ENCODE results near the gene RBFOX2.
"Not testable (repeated sequence)": the region's sequence is repeated elsewhere in the genome, so short reads cannot be mapped to it uniquely, and the experiment has no call there.

RBFOX2 gene, protein sequence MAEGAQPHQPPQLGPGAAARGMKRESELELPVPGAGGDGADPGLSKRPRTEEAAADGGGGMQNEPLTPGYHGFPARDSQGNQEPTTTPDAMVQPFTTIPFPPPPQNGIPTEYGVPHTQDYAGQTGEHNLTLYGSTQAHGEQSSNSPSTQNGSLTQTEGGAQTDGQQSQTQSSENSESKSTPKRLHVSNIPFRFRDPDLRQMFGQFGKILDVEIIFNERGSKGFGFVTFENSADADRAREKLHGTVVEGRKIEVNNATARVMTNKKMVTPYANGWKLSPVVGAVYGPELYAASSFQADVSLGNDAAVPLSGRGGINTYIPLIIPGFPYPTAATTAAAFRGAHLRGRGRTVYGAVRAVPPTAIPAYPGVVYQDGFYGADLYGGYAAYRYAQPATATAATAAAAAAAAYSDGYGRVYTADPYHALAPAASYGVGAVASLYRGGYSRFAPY

GRCh38 chr22:36028646-36029405 is at the start of gene RBFOX2:
Gene RBFOX2 (minus strand): TSS chr22:36028824. CDS start chr22:36028425, 399 bp downstream.
- Histone ChIP-seq H3K9ac (ENCODE audit: low read depth, low read length) (peak within 1 kb of the TSS; percentile 88), H3K4me3 (ENCODE audit: low read depth, low read length) (peak within 1 kb of the TSS; percentile 95), H3K27me3 (ENCODE audit: control insufficient read depth, insufficient read depth, low read length) (no peaks in the 10 kb centered on the region), H3K4me1 (ENCODE audit: control insufficient read depth, insufficient read depth, low read length) (peaks cover 12% of the 10 kb centered on the region), H3K36me3 (ENCODE audit: control insufficient read depth, insufficient read depth, low read length) (no peaks in the 10 kb centered on the region), H3K9me3 (ENCODE audit: control insufficient read depth, insufficient read depth, low read length) (no peaks in the 10 kb centered on the region)

- H3K9me3 ChIP-seq (ENCODE audit: control insufficient read depth, insufficient read depth, low read length) = no peaks in the 10 kb centered on the region
- H3K27me3 ChIP-seq (ENCODE audit: control insufficient read depth, insufficient read depth, low read length) = no peaks in the 10 kb centered on the region
- no peaks in the 10 kb centered on the region for H3K36me3 ChIP-seq (ENCODE audit: control insufficient read depth, insufficient read depth, low read length)
- no peak overlapping the region for H3K9ac ChIP-seq (ENCODE audit: low read depth, low read length)
- no peaks in the 10 kb centered on the region for H3K4me1 ChIP-seq (ENCODE audit: control insufficient read depth, insufficient read depth, low read length)
- no peak overlapping the region for H3K4me3 ChIP-seq (ENCODE audit: low read depth, low read length)
These were observed 48.6 kb upstream of the RBFOX2 start for GRCh38 chr22:36077271-36077670.

DNA sequence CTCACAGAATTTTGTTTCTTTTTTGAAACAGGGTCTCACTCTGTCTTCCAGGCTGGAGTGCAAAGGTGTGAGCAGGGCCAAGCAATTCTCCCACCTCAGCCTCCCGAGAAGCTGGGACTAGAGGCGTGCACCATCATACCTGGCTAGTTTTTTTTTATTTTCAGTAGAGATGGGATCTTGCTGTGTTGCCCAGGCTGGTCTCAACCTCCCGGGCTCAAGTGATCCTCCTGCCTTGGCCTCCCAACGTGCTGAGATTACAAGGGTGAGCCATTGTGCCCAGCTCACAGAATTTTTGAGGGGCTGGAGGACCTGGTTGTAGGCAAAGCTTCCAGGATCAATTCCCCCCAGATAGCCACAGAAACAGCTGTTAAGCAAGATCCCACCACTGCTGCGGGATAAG is 47.1 kb upstream of the RBFOX2 start:
- Histone ChIP-seq H3K9ac (ENCODE audit: low read depth, low read length) (no peak overlapping the region), H3K36me3 (ENCODE audit: control insufficient read depth, insufficient read depth, low read length) (no peaks in the 10 kb centered on the region), H3K4me1 (ENCODE audit: control insufficient read depth, insufficient read depth, low read length) (no peaks in the 10 kb centered on the region), H3K4me3 (ENCODE audit: low read depth, low read length) (no peak overlapping the region), H3K9me3 (ENCODE audit: control insufficient read depth, insufficient read depth, low read length) (no peaks in the 10 kb centered on the region), H3K27me3 (ENCODE audit: control insufficient read depth, insufficient read depth, low read length) (no peaks in the 10 kb centered on the region)

DNA sequence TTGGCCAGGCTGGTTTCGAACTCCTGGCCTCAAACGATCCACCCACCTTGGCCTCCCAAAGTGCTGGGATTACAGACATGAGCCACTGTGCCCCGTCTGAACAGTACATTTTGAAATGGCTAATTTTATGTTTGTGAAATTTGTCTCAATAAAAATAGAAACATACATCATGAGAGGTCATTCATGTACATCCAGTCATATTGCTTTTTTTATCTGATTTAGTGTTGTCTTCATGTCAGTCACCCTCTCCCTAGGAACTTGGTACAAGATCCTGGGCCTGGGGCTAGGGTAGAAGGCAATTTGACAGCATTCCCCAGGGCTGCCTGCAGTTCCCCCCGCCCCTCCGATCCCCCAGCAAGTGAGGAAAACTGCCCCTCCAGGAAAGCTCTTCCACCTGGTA is 46.6 kb upstream of the RBFOX2 start:
- Histone ChIP-seq H3K9ac (ENCODE audit: low read depth, low read length) (no peak overlapping the region), H3K36me3 (ENCODE audit: control insufficient read depth, insufficient read depth, low read length) (no peaks in the 10 kb centered on the region), H3K9me3 (ENCODE audit: control insufficient read depth, insufficient read depth, low read length) (no peaks in the 10 kb centered on the region), H3K4me1 (ENCODE audit: control insufficient read depth, insufficient read depth, low read length) (no peaks in the 10 kb centered on the region), H3K27me3 (ENCODE audit: control insufficient read depth, insufficient read depth, low read length) (no peaks in the 10 kb centered on the region), H3K4me3 (ENCODE audit: low read depth, low read length) (no peak overlapping the region)

- no peaks in the 10 kb centered on the region for H3K4me1 ChIP-seq (ENCODE audit: control insufficient read depth, insufficient read depth, low read length)
- H3K27me3 ChIP-seq (ENCODE audit: control insufficient read depth, insufficient read depth, low read length) = no peaks in the 10 kb centered on the region
- H3K36me3 ChIP-seq (ENCODE audit: control insufficient read depth, insufficient read depth, low read length) = no peaks in the 10 kb centered on the region
- no peak overlapping the region for H3K4me3 ChIP-seq (ENCODE audit: low read depth, low read length)
- no peak overlapping the region for H3K9ac ChIP-seq (ENCODE audit: low read depth, low read length)
- H3K9me3 ChIP-seq (ENCODE audit: control insufficient read depth, insufficient read depth, low read length) = no peaks in the 10 kb centered on the region
These were observed 44.9 kb upstream of the RBFOX2 start for GRCh38 chr22:36073476-36073875.

DNA sequence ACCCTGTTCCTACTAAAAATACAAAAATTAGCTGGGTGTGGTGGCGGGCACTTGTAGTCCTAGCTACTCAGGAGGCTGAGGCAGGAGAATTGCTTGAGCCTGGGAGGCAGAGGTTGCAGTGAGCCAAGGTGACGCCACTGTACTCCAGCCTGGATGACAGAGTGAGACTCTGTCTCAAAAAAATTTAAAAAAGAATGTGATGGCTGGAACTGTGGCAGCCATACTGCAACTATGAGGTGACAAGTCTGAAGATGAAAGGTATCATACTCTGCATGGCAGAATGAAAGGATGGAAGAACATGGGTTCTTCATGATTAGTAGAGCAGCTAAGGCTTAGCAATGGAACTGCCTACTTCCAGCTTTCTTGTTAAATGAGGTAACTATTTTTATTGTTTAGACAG is 42.0 kb upstream of the RBFOX2 start:
- H3K36me3 ChIP-seq (ENCODE audit: control insufficient read depth, insufficient read depth, low read length); H3K9ac ChIP-seq (ENCODE audit: low read depth, low read length); H3K9me3 ChIP-seq (ENCODE audit: control insufficient read depth, insufficient read depth, low read length): not testable (repeated sequence)

GRCh38 chr22:36069368-36069767 is 40.7 kb upstream of the RBFOX2 start:
- no peak overlapping the region for H3K9ac ChIP-seq (ENCODE audit: low read depth, low read length)
- no peaks in the 10 kb centered on the region for H3K4me1 ChIP-seq (ENCODE audit: control insufficient read depth, insufficient read depth, low read length)
- H3K27me3 ChIP-seq (ENCODE audit: control insufficient read depth, insufficient read depth, low read length) = peaks cover 2% of the 10 kb centered on the region
- no peaks in the 10 kb centered on the region for H3K9me3 ChIP-seq (ENCODE audit: control insufficient read depth, insufficient read depth, low read length)
- H3K36me3 ChIP-seq (ENCODE audit: control insufficient read depth, insufficient read depth, low read length) = no peaks in the 10 kb centered on the region
- H3K4me3 ChIP-seq (ENCODE audit: low read depth, low read length) = no peak overlapping the region

More for the DNA sequence above, 42.0 kb upstream of the RBFOX2 start:
- not testable (repeated sequence) for H3K4me3 ChIP-seq (ENCODE audit: low read depth, low read length); H3K4me1 ChIP-seq (ENCODE audit: control insufficient read depth, insufficient read depth, low read length); H3K27me3 ChIP-seq (ENCODE audit: control insufficient read depth, insufficient read depth, low read length)

- H3K4me1 ChIP-seq (ENCODE audit: control insufficient read depth, insufficient read depth, low read length) = no peaks in the 10 kb centered on the region
- H3K36me3 ChIP-seq (ENCODE audit: control insufficient read depth, insufficient read depth, low read length) = no peaks in the 10 kb centered on the region
- H3K9ac ChIP-seq (ENCODE audit: low read depth, low read length) = no peak overlapping the region
- H3K9me3 ChIP-seq (ENCODE audit: control insufficient read depth, insufficient read depth, low read length) = no peaks in the 10 kb centered on the region
- H3K4me3 ChIP-seq (ENCODE audit: low read depth, low read length) = no peak overlapping the region
- H3K27me3 ChIP-seq (ENCODE audit: control insufficient read depth, insufficient read depth, low read length) = peaks cover 2% of the 10 kb centered on the region
These were observed 40.2 kb upstream of the RBFOX2 start for GRCh38 chr22:36068776-36069344.

- H3K4me3 ChIP-seq (ENCODE audit: low read depth, low read length) = no peak overlapping the region
- peaks cover 2% of the 10 kb centered on the region for H3K27me3 ChIP-seq (ENCODE audit: control insufficient read depth, insufficient read depth, low read length)
- no peaks in the 10 kb centered on the region for H3K36me3 ChIP-seq (ENCODE audit: control insufficient read depth, insufficient read depth, low read length)
- H3K9me3 ChIP-seq (ENCODE audit: control insufficient read depth, insufficient read depth, low read length) = no peaks in the 10 kb centered on the region
- H3K9ac ChIP-seq (ENCODE audit: low read depth, low read length) = no peak overlapping the region
- no peaks in the 10 kb centered on the region for H3K4me1 ChIP-seq (ENCODE audit: control insufficient read depth, insufficient read depth, low read length)
These were observed 38.6 kb upstream of the RBFOX2 start for GRCh38 chr22:36067235-36067558.

DNA sequence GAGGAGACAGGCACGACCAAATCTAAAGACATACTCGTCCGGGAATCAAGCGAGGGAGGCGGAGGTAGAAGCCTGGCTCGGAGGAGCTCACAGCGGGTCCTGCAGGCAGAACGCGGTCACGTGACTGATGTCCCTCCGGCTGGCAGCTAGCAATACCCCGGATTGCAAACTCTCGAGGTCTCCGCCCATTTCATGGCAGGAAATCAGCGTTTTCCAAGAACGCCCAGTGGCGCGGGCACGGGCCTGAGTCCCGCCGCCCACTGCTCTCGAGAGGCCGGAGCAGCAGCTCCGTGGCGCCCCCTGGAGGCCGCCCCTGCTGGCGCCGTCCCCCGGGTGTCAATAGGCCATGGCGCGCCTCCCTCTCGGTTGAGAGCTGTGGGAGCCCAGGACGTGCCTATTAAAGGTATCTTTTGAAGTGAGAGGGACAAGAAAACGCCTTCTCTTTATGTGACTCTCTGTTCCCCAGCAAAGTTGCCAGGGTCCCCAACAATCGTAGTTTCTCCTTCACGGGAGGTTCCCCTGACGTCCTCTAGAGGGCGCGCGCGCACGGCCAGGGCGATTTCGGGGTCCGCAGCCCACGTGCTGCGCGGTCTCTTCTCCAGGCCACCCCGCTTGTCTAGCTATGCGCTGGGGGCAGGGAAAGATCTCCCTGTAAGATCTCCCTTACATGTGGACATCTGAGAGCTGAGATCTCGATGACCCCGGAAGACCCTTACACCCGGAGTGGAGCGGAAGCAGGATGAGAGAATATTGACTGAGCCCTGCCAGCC is 37.3 kb upstream of the RBFOX2 start:
- Histone ChIP-seq H3K9ac (ENCODE audit: low read depth, low read length) (peak overlapping the region; percentile 67), H3K27me3 (ENCODE audit: control insufficient read depth, insufficient read depth, low read length) (peaks cover 2% of the 10 kb centered on the region), H3K4me1 (ENCODE audit: control insufficient read depth, insufficient read depth, low read length) (no peaks in the 10 kb centered on the region), H3K4me3 (ENCODE audit: low read depth, low read length) (peak overlapping the region; percentile 67), H3K36me3 (ENCODE audit: control insufficient read depth, insufficient read depth, low read length) (no peaks in the 10 kb centered on the region), H3K9me3 (ENCODE audit: control insufficient read depth, insufficient read depth, low read length) (no peaks in the 10 kb centered on the region)

GRCh38 chr22:36065462-36065774 is 36.8 kb upstream of the RBFOX2 start:
- H3K9me3 ChIP-seq (ENCODE audit: control insufficient read depth, insufficient read depth, low read length) = no peaks in the 10 kb centered on the region
- peak overlapping the region; percentile 38 for H3K9ac ChIP-seq (ENCODE audit: low read depth, low read length)
- peak overlapping the region; percentile 67 for H3K4me3 ChIP-seq (ENCODE audit: low read depth, low read length)
- H3K36me3 ChIP-seq (ENCODE audit: control insufficient read depth, insufficient read depth, low read length) = no peaks in the 10 kb centered on the region
- no peaks in the 10 kb centered on the region for H3K4me1 ChIP-seq (ENCODE audit: control insufficient read depth, insufficient read depth, low read length)
- H3K27me3 ChIP-seq (ENCODE audit: control insufficient read depth, insufficient read depth, low read length) = peaks cover 2% of the 10 kb centered on the region
